ENCODE results near the gene FAM13B.

DNA sequence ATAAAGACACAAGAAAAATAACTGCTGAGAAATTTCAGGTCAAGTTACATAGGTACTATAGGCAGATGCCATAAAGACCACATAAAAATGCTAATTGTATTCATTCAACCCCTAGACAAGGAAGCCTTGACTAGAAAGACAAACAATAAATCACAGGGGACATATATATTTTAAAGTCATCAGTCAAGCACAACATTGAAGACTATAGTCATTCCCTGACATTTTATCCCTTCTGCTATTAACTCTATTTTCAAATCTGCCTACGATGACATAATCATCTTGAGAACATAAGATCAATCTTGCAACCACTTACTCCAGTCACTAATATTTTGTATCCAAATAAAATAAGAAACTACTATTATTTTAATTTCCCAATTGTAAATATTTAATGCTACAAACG, 38.3 kb downstream of the FAM13B start:
- TF ChIP-seq EZH2 (IDR thresholded peaks at IDR 0.05; ENCODE audit: low read length, unreplicated experiment) (no peak), EZH2phosphoT487 (IDR thresholded peaks at IDR 0.05; ENCODE audit: borderline replicate concordance, low read length) (no peak)
- TF ChIP-seq, protein P1, sequence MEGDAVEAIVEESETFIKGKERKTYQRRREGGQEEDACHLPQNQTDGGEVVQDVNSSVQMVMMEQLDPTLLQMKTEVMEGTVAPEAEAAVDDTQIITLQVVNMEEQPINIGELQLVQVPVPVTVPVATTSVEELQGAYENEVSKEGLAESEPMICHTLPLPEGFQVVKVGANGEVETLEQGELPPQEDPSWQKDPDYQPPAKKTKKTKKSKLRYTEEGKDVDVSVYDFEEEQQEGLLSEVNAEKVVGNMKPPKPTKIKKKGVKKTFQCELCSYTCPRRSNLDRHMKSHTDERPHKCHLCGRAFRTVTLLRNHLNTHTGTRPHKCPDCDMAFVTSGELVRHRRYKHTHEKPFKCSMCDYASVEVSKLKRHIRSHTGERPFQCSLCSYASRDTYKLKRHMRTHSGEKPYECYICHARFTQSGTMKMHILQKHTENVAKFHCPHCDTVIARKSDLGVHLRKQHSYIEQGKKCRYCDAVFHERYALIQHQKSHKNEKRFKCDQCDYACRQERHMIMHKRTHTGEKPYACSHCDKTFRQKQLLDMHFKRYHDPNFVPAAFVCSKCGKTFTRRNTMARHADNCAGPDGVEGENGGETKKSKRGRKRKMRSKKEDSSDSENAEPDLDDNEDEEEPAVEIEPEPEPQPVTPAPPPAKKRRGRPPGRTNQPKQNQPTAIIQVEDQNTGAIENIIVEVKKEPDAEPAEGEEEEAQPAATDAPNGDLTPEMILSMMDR (conservative IDR thresholded peaks at IDR 0.05; ENCODE audit: low read depth, low read length) = no peak
